NCI-H774 (cell line): ENCODE measurements around the gene KIAA1217.
A peak's percentile ranks its signal among the peaks of the same experiment; 100 is the strongest.
"Not testable (repeated sequence)": the region's sequence is repeated elsewhere in the genome, so short reads cannot be mapped to it uniquely, and the experiment has no call there.

Experiments used
- DNase-seq: peaks from one replicate; lab custom pipeline; 2025; lab: John Stamatoyannopoulos, UW

Gene KIAA1217

DNA sequence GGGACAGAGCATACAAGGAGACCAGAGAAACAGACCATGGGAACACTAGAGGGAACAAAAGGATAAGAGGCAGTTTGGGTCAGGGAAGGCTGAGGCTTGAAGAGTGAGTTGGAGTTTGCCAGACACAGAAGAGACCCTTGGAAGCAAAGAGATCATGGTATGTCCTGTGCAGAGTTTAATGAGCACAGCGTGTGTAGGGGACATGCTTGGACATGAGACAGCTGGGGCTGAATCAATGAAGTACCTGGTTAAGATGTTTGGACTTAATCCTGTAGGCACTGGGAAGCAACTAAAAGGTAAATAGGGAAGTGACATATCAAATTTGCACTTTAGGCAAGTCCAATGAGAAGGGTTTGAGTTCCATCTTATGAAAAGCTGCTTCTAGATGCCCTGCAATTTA lies 79.6 kb downstream of the KIAA1217 start:
- no peak for DNase-seq

- DNase-seq, result no peak
Measured at GRCh38 chr10:24289235-24289634, 80.3 kb downstream of the KIAA1217 start.

GRCh38 chr10:24292304-24293293 lies 83.7 kb downstream of the KIAA1217 start:
- no peak for DNase-seq

- DNase-seq, result no peak
Measured at GRCh38 chr10:24299578-24300260, 90.8 kb downstream of the KIAA1217 start.

DNA sequence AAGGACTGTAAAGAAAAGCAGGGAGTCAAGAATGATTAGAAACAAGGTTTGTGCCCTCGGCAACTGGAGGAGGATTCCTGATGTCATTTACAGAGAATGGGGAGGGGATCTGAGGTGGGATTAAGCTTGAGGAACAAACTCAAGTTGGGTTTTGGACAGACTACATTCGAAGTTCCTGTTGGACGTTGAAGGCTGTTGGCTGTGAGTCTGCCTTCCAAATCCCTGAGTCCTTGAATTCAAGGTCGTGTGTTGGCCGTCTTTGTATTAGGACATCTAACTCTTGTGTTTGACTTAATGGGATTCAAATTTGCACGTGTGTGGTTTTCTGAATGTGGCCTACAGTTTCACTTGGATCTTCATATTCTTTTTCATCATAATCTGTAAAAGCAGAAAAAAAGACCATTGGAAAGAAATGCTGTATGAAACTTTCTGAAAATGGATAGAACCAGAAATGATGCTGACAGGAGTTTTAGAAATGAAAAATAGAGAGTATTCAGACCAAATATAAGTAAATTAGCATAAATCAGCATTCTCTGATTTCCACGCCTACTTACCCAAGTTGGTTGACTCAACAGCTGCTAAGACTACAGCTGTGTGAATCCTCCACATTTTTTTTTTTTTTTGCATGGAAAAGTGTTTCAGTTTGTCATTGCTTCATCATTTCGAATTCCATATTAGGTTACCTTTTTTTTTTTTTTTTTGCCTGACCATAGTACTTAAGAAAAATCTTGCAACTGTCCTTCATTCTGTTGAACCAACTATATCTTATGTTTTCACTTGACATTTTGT lies 94.8 kb downstream of the KIAA1217 start:
- no peak for DNase-seq

DNA sequence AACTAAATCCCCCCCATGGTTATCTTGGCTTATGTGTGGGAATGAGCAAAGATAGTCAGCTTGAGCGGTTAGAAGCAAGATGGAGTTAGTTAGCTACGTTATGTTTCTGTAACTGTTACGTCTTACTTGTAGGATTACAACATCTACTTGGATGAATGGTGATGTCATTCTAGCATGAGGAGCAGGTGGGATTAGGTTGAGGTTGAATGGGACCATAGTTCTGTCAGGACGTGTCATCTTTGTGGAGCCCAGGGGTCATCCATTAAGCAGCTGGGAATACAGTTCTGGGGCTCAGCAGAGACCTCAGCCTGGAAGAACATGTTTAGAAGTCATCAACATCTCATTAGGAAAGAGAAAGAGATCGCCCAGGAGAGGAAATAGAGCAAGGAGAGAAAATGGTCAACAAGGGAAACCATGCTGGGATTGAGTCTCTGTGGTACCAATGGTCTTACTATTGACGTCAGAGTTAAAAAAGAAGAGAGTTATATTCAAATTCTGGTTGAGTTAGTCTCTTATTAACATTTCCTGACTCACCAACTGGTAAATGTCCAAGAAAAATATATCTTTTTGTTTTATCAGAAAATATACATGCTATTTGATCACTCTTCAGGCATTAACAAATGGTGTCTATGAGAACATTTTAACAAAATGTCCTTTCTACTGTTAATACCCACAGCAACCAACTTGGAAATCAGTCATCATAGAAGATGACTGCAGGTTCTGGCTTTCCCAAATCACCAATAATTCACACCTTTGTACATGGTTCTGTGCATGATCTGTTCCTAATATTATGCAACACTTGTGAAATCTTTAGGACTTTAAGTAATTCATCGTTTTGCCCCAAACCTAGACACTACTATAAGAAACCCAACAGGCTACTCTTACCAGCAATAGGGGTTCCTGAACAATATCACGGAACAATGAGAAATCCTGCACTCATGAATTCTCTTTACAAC lies 96.9 kb downstream of the KIAA1217 start:
- DNase-seq, result no peak

DNA sequence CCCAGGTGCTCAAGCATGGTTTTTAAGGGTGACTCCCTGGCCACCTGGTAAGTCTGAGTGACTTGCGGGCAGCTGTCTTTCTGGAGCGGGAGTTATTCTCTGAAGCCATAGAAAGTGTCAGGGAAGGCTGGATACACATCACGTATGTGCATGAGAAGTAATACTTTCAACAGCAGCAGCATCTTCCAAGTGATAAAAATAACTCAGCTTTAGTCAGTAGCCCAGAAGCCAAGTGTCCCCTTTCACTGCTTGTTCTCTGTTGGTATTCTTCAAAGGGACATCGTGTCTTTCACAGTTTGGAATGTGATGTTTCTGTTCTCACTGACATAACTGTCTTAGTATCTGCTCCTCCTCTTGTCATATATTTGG lies 97.6 kb downstream of the KIAA1217 start:
- DNase-seq, result no peak

GRCh38 chr10:24307116-24307515 lies 98.2 kb downstream of the KIAA1217 start:
- no peak for DNase-seq

- no peak for DNase-seq
Measured at GRCh38 chr10:24307696-24308485, 99.0 kb downstream of the KIAA1217 start.

DNA sequence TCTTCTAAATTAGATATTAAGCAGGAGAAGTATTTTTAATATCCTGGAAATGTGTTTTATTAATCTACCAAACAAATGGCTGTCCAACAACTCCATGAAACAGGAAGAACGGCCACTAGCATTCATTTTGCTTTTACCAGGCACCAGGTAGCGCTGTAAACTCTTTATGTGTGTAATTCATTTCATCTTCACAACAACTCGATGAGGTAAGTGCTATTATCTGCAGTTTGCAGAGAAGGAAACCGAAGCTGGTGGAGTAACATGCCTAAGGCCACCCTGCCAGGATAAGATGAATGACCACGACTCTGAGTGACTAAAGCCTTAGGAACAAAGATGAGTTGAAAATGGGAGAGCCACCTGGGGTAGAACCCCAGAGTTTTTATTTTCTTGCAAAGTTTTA lies 101.2 kb downstream of the KIAA1217 start:
- DNase-seq, result no peak

DNA sequence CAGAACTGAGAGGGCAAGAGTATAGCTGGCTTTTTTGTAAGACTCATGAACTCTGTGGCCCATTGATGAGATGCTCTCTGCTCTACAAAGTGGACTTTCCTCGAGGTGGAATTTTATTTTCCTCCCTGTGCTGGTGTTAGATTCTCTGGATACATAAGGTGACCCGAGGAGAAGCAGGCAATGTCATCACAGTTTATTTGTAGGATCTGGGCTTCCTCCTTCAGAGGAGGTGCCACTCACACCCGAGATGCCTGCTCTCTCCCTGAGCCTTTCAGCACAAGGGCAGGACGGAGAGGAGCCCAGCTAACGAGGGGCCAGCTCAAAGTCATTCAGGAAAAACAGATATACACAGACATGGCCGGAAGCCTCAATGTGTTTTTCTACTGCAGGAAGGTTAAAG lies 103.0 kb downstream of the KIAA1217 start:
- no peak for DNase-seq

DNA sequence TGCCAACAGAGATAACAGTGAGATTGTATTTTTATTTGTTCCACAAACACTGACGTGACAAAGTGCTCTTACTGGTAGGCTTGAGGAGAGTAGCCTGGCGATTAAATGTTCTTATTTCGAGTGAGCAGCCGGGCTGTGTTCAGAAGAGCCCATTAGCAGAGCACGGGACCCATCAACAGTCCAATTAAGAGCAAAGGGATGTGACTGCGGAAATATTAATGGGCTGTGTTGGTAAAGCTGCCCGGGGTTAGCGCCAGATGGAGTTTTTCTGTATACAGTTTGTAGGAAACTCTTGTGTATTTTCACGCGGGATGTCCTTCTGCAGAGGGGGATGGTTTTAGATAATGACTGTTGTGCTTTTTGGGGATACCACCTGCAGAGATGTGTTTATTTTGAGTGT lies 104.3 kb downstream of the KIAA1217 start:
- peak; percentile 25 for DNase-seq

GRCh38 chr10:24315211-24315610 lies 106.3 kb downstream of the KIAA1217 start:
- DNase-seq, result no peak

- DNase-seq, result no peak
Measured at GRCh38 chr10:24318517-24318916, 109.6 kb downstream of the KIAA1217 start.

DNA sequence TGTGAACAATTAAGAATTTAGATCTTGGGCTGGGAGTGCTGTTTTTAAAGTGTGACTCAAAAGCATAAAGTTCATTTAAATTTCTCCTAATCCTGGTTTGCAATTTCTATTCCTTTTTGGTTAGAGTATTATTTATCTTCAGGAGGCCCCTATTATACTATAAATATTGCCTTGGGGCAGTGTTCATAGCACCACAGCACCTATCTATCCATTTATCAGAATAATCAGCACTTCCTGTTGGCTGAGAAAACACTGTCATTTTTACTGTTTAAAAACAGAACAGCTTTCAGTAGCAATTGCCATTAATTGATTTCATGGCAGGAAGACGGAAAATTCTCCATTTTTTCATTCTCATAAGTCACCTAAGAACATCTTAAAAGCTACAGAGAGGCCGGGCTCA lies 111.4 kb downstream of the KIAA1217 start:
- DNase-seq, result no peak

GRCh38 chr10:24324651-24325050 lies 115.7 kb downstream of the KIAA1217 start:
- no peak for DNase-seq

DNA sequence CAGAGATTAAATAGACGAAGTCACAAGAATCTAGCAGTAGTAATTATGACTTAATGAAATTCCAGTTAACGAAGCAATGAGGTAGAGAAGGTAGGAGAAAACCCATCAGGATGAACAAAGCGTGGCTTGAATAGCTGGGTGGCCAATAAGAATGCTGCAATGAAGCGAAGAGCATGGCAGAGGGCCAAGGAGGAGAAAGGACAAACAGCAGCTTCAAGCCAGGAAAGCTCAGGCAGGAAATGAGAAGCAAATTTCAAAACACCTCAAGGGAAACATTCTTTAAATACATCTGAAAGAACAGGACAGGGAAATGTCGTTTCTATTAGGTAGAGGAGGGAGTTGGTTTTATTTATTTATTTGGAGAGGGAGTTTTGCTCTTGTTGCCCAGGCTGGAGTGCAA lies 122.5 kb downstream of the KIAA1217 start:
- DNase-seq, result no peak

GRCh38 chr10:24333736-24334135 lies 124.8 kb downstream of the KIAA1217 start:
- no peak for DNase-seq

- DNase-seq, result no peak
Measured at GRCh38 chr10:24334279-24334939, 125.5 kb downstream of the KIAA1217 start.

- DNase-seq, result not testable (repeated sequence)
Measured at GRCh38 chr10:24337723-24338122, 128.8 kb downstream of the KIAA1217 start.
